T-helper 17 cell (primary cell): ENCODE measurements around the gene FN3KRP. TPM values are rescaled to one million over a fixed set of nuclear protein-coding genes. Genes with fewer than 3 reads are reported as not detected.
"Not testable (repeated sequence)": the region's sequence is repeated elsewhere in the genome, so short reads cannot be mapped to it uniquely, and the experiment has no call there.

ENCODE experiments used
- ATAC-seq: fragments of 150-1000 bp; cut with Tn5 transposase; 2 replicates; pipeline ENCODE4 v1.10.0; 2021; ENCODE audit warnings: mild to moderate bottlenecking, moderate library complexity
- DNase-seq, 3 donors: peaks; one replicate each; pipeline versions ENCODE4 v3.0.0 to v3.0.0-alpha.2; 2020 to 2021
- H3K9me3 ChIP-seq: one replicate; pipeline ENCODE4 v1.7.0; 2013; ENCODE audit warnings: low read length, mild to moderate bottlenecking; ENCODE audit not compliant: control insufficient read depth, poor library complexity, severe bottlenecking
- H3K27ac Mint-ChIP-seq: one replicate; pipeline ENCODE4 v1.8.0; 2022; ENCODE audit warnings: mild to moderate bottlenecking, moderate library complexity, mixed read lengths
- H3K27me3 Mint-ChIP-seq: one replicate; pipeline ENCODE4 v1.8.0; 2022; ENCODE audit warnings: mixed read lengths
- H3K36me3 Mint-ChIP-seq: one replicate; pipeline ENCODE4 v1.8.0; 2022; ENCODE audit warnings: low read depth, mixed read lengths
- H3K4me1 Mint-ChIP-seq: one replicate; pipeline ENCODE4 v1.8.0; 2022; ENCODE audit warnings: mild to moderate bottlenecking, mixed read lengths
- H3K4me3 Mint-ChIP-seq: one replicate; pipeline ENCODE4 v1.8.0; 2022; ENCODE audit warnings: mild to moderate bottlenecking, moderate library complexity, mixed read lengths
- total RNA-seq, 4 donors: library from RNA in 2 of 4; stranded (reverse) in 2 of 4; gene quantifications; one replicate each; pipeline ENCODE4 v1.2.3 and lab custom pipeline; 2022 to 2026

FN3KRP gene
- total RNA-seq, 2 donors from 2014 or later, result 24.5 to 31.3 TPM

DNA sequence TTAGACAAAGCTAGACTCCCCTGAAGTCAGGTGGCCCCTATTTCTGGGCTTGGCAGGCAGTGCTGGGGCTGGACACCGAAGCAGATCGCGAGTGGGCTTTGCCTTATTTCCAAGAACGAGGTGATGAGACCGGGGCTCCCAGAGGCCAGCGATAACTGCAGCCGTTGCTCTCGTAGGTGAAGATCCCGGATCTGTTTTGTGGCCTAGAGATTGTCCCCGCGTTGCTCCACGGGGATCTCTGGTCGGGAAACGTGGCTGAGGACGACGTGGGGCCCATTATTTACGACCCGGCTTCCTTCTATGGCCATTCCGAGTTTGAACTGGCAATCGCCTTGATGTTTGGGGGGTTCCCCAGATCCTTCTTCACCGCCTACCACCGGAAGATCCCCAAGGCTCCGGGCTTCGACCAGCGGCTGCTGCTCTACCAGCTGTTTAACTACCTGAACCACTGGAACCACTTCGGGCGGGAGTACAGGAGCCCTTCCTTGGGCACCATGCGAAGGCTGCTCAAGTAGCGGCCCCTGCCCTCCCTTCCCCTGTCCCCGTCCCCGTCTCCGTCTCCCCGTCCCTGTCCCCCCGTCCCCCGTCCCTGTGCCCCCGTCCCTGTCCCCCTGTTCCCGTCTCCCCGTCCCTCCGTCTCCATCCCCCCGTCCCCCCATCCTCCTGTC, 33.9 kb downstream of the FN3KRP start:
- Mint-ChIP-seq H3K27ac (no peak overlapping the region), H3K4me1 (peaks cover 16% of the 10 kb centered on the region), H3K36me3 (no peaks in the 10 kb centered on the region), H3K4me3 (peak overlapping the region; percentile 55), H3K27me3 (no peaks in the 10 kb centered on the region)
- H3K9me3 ChIP-seq, result no peaks in the 10 kb centered on the region
- DNase-seq (no peak), ATAC-seq (no peak)

DNA sequence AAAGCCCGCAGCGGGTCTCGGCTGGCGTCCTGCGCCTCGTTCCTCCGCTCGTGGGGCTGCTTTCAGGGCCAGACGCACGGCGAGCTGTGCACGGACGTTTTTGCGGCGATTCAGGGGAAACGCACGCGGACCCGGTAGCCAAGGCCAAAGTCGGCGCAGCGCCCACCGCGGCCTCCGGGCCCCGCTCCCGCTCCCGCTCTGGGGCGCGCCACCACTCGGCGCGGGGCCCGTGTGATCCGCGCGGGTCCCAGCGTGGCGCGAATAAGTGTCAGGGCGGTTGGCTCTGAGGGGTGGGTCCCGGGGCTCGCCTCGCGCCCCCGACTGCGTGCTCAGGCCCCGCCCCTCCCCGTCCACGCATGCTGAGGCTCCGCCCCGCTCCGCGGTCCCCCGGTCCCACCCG, 34.7 kb downstream of the FN3KRP start:
- H3K27me3 Mint-ChIP-seq, result no peaks in the 10 kb centered on the region
- no peaks in the 10 kb centered on the region for H3K9me3 ChIP-seq
- no peak for ATAC-seq
- H3K36me3 Mint-ChIP-seq, result no peaks in the 10 kb centered on the region
- peak overlapping the region; percentile 39 for H3K4me3 Mint-ChIP-seq
- H3K4me1 Mint-ChIP-seq, result peaks cover 21% of the 10 kb centered on the region
- H3K27ac Mint-ChIP-seq, result no peak overlapping the region
- no peak for DNase-seq

DNA sequence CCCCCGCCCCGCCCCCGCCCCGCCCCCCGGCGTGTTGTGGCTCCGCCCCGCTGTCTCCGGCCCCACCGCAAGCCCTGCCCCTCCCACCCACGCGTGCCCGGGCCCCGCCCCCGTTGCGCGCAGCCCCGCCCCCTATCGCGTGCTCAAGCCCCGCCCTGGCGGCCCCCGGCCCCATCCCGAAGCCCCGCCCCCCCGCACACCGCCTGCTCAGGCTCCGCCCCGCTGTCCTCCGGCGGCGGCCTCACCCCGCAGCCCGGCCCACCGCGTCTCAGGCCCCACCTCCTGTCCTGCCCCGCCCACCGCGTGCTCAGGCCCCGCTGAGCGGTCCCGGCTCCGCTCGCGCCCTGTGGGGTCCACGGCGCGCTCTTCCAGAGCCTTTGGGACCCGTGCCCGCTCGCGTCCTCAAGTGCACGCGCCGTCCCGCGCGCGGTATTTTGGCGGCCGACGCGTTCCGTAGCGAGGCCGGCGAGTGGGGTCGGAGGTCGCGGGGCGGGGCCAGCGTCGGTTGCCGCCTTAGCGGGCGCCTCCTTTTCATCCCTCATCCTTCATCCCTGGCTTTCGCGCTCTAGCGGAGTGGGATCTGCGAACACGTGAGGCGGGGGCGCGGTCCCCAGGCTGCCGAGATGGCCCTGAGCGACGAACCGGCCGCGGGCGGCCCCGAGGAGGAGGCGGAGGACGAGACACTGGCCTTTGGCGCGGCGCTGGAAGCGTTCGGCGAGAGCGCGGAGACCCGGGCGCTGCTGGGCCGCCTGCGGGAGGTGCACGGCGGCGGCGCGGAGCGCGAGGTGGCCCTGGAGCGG, 35.3 kb downstream of the FN3KRP start, which contains the start of gene TBCD:
Gene TBCD, plus strand, starts transcription at position 495 of the 800 bp plus-strand sequence. Its CDS starts 129 bp downstream, at position 624.
- peaks cover 21% of the 10 kb centered on the region for H3K4me1 Mint-ChIP-seq
- no peak within 1 kb of the TSS for H3K27ac Mint-ChIP-seq
- H3K4me3 Mint-ChIP-seq, result peak within 1 kb of the TSS; percentile 87
- no peaks in the 10 kb centered on the region for H3K36me3 Mint-ChIP-seq
- ATAC-seq (peak; percentile 81), DNase-seq (peak; percentile 77 to 94 (median 83))
- H3K9me3 ChIP-seq, result no peaks in the 10 kb centered on the region
- H3K27me3 Mint-ChIP-seq, result no peaks in the 10 kb centered on the region

DNA sequence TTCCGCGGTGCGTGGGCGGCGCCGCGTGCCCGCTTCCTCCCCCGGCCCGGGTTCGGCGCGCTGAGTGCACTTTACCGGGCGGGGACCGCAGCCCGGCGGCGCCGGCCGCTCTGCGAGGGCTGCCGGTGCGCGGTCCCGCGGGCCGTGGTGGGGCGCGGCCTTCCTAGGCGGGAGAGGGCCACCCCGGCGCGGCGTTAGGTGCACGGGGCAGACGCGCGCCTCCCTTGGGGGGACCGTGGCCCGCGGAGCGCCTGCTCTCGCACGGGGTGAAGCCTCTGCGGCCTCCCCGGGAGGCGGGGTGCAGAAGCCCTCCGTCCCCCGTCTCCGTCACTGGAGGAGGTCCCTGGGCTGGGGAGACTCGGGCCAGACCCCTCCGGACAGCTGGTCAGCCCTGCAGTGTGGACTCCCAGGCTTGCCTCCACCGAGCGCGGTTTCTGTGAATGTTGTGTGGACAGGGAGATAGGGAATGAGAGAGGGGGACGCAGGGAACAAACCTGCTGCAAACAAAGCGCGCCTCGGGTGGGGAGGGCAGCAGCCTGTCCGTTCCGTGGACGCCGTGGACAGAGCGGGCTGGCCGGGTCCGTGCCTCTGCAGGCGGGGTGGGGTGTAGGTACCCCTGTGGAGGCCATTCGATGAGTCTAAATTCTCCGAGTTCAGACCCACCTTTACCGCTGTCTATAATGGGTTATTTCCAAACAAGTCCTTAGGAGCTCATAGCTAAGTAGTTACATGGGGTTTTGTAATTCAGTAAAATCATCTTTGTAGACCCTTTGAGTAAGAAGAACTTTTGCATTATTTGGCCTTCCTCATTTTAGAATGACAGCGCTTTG, 36.1 kb downstream of the FN3KRP start:
- DNase-seq, result peak in 2 of 3 donors; percentile 27 to 39
- H3K9me3 ChIP-seq, result no peaks in the 10 kb centered on the region
- Mint-ChIP-seq H3K27ac (no peak overlapping the region), H3K36me3 (no peaks in the 10 kb centered on the region), H3K4me3 (peak overlapping the region; percentile 87), H3K4me1 (peaks cover 21% of the 10 kb centered on the region), H3K27me3 (no peaks in the 10 kb centered on the region)
- peak; percentile 19 for ATAC-seq

DNA sequence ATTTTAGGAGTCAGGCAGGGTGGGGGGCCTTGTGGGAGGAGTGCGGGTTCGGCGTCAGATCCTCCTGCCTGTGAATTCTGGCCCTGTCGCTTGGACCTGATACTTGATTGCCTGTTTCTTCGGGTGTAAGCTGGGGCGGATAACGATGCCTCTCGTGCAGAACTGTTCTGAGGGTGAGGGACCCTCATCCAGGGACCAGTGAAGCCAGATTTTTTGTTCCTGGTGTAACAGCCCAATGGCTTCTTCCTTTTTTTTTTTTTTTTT, 36.6 kb downstream of the FN3KRP start:
- Mint-ChIP-seq H3K36me3 (no peaks in the 10 kb centered on the region), H3K27me3 (no peaks in the 10 kb centered on the region), H3K4me3 (peak overlapping the region; percentile 71), H3K4me1 (peaks cover 21% of the 10 kb centered on the region), H3K27ac (no peak overlapping the region)
- no peak for ATAC-seq
- DNase-seq, result no peak
- H3K9me3 ChIP-seq, result no peaks in the 10 kb centered on the region

- no peaks in the 10 kb centered on the region for H3K9me3 ChIP-seq
- Mint-ChIP-seq H3K4me3 (no peak overlapping the region), H3K36me3 (no peaks in the 10 kb centered on the region), H3K27ac (peak overlapping the region; percentile 84), H3K4me1 (peaks cover 21% of the 10 kb centered on the region), H3K27me3 (no peaks in the 10 kb centered on the region)
- DNase-seq (no peak), ATAC-seq (no peak)
Measured at GRCh38 chr17:82754297-82755208, 38.0 kb downstream of the FN3KRP start.

DNA sequence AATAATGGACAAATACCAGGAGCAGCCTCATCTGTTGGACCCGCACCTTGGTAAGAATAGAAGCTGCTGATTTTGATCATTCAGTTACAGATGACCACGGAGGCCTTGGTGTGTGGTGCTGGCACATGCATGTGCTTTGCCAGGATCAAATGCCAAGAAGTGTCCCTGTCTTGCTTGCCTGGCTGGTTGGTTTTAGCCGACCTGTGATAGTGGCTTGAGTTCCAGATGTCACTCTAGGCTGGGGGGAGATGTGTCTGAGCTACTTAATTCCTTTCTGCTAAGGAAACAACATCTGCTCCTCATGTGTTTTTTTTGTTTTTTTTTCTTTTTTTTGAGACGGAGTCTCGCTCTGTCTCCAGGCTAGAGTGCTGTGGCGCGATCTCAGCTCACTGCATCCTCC, 39.7 kb downstream of the FN3KRP start:
- H3K27me3 Mint-ChIP-seq, result no peaks in the 10 kb centered on the region
- H3K4me3 Mint-ChIP-seq, result no peak overlapping the region
- no peak overlapping the region for H3K27ac Mint-ChIP-seq
- DNase-seq (no peak), ATAC-seq (no peak)
- no peaks in the 10 kb centered on the region for H3K9me3 ChIP-seq
- no peaks in the 10 kb centered on the region for H3K36me3 Mint-ChIP-seq
- H3K4me1 Mint-ChIP-seq, result peaks cover 25% of the 10 kb centered on the region

DNA sequence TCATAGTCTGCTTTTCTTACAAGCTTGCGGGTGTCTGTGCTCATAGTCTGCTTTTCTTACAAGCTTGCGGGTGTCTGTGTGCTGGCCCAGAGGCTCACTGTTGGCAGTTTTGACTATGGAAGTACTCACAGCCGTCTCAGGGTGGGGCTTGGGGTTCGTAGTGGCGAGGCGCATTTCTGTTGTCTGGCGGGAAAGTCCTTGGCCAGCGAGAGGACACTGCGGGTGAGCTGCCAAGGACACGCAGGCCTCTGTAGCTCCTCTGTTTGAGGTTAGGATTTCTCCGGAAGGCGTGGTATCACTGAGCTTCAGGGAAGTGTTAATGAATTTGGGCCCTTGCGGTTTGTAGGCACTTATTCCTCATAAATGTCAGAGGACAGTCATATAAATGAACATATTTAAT, 48.9 kb downstream of the FN3KRP start:
- Mint-ChIP-seq H3K36me3 (peaks cover 6% of the 10 kb centered on the region), H3K4me1 (peaks cover 5% of the 10 kb centered on the region), H3K27ac (no peak overlapping the region), H3K27me3 (no peaks in the 10 kb centered on the region), H3K4me3 (no peak overlapping the region)
- ATAC-seq, result no peak
- DNase-seq, result no peak
- no peaks in the 10 kb centered on the region for H3K9me3 ChIP-seq

GRCh38 chr17:82767041-82767754, 50.7 kb downstream of the FN3KRP start:
- H3K9me3 ChIP-seq, result no peaks in the 10 kb centered on the region
- Mint-ChIP-seq H3K4me3 (no peak overlapping the region), H3K4me1 (peaks cover 6% of the 10 kb centered on the region), H3K27ac (no peak overlapping the region), H3K27me3 (no peaks in the 10 kb centered on the region), H3K36me3 (peaks cover 6% of the 10 kb centered on the region)
- DNase-seq (no peak), ATAC-seq (no peak)

DNA sequence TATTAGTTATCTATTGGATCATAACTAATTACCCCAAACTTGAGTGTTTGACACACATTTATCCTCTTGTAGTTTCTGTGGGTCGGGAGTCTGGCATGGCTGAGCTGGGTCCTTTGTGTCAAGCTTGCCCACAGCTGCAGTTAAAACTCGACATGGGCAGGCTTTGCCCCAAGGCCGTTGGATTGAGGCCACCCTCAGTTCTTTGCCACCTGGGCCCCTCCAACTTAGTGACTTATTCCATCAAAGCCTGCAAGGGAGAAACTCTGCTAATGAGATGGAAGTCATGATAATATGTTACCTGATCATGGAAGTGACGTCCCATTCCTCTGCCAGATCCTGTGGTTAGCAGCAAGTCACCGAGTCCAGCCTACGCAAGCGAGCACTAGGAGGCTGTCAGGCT, 52.5 kb downstream of the FN3KRP start:
- no peaks in the 10 kb centered on the region for H3K9me3 ChIP-seq
- H3K27ac Mint-ChIP-seq, result no peak overlapping the region
- peaks cover 5% of the 10 kb centered on the region for H3K36me3 Mint-ChIP-seq
- no peak overlapping the region for H3K4me3 Mint-ChIP-seq
- DNase-seq (no peak), ATAC-seq (no peak)
- H3K27me3 Mint-ChIP-seq, result no peaks in the 10 kb centered on the region
- peaks cover 6% of the 10 kb centered on the region for H3K4me1 Mint-ChIP-seq

DNA sequence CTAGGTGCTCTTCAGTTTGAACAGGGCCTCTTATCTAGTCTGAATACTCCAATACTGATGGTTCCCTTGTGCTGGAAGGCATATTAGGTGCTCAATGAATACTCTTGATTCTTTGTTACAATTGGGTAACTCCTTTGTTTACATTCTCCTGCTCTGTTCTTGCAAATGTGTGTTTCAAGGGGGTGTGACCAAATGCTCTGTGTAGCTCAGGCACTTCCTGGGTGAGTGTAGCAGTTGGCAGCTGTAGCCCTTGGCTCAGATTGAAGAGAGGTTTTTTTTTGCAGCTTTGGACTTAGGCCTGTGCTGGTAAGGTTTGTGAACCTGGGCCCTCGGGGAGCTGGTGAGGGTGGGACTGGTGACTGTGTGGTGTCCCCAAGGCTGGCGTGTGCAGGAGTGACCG, 55.5 kb downstream of the FN3KRP start:
- no peaks in the 10 kb centered on the region for H3K9me3 ChIP-seq
- Mint-ChIP-seq H3K4me1 (peaks cover 4% of the 10 kb centered on the region), H3K4me3 (no peak overlapping the region), H3K27ac (no peak overlapping the region), H3K36me3 (peaks cover 4% of the 10 kb centered on the region), H3K27me3 (no peaks in the 10 kb centered on the region)
- DNase-seq (no peak), ATAC-seq (no peak)

DNA sequence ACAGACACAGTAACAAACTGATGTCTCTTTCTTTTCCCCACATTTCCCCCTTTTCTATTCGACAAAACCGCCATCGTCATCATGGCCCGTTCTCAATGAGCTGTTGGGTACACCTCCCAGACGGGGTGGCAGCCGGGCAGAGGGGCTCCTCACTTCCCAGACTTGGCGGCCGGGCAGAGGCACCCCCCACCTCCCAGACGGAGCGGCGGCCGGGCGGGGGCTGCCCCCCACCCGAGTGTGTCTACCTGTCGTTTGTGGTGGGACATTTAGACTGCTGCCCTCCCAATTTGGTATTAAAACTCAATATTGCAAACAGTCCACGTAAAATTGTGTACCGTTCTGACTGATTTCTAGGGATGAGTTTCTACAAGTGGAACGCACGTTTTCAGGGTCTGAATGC, 58.0 kb downstream of the FN3KRP start:
- ATAC-seq, H3K27me3 Mint-ChIP-seq, H3K27ac Mint-ChIP-seq, DNase-seq, H3K4me1 Mint-ChIP-seq, H3K4me3 Mint-ChIP-seq, H3K9me3 ChIP-seq, H3K36me3 Mint-ChIP-seq: not testable (repeated sequence)
